ENCODE measurements around the gene EEF1AKMT4.
A peak's percentile ranks its signal among the peaks of the same experiment; 100 is the strongest.

The EEF1AKMT4 gene

DNA sequence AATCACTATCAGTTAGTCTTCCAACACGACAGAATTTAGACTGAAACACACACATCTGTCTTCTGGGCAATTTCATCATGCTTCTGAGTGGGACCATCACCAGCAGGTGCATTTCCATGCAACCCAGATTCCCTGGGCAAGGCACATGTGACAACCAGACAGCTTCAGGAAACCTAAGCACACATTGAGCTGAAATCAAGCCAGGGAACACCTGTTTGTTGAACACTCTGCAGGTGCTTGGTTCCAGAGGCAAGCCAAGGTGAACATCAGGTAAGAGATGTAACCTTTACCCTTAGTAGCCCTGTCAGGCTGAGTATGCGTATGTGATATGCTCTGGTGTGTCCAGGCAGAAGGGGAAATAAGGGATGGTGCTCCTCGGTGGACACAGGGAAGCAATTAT is 46.3 kb downstream of the EEF1AKMT4 start:
- H3F3A ChIP-seq (ENCODE audit: insufficient read depth, low read length): peaks cover 7% of the 10 kb centered on the region
- peaks cover 10% of the 10 kb centered on the region for H3K4me1 ChIP-seq (ENCODE audit: low read length)
- no peak overlapping the region for H3K4me3 ChIP-seq (ENCODE audit: low read length)
- H3K9ac ChIP-seq (ENCODE audit: low read length): no peak overlapping the region
- TF ChIP-seq EZH2phosphoT487 (IDR thresholded peaks at IDR 0.05; ENCODE audit: low read length) (no peak), EZH2 (optimal IDR thresholded peaks at IDR 0.05; ENCODE audit: low read depth, low read length) (no peak)
- TF ChIP-seq, protein P1, sequence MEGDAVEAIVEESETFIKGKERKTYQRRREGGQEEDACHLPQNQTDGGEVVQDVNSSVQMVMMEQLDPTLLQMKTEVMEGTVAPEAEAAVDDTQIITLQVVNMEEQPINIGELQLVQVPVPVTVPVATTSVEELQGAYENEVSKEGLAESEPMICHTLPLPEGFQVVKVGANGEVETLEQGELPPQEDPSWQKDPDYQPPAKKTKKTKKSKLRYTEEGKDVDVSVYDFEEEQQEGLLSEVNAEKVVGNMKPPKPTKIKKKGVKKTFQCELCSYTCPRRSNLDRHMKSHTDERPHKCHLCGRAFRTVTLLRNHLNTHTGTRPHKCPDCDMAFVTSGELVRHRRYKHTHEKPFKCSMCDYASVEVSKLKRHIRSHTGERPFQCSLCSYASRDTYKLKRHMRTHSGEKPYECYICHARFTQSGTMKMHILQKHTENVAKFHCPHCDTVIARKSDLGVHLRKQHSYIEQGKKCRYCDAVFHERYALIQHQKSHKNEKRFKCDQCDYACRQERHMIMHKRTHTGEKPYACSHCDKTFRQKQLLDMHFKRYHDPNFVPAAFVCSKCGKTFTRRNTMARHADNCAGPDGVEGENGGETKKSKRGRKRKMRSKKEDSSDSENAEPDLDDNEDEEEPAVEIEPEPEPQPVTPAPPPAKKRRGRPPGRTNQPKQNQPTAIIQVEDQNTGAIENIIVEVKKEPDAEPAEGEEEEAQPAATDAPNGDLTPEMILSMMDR (IDR thresholded peaks at IDR 0.05; ENCODE audit: low read length): no peak
- no peaks in the 10 kb centered on the region for H3K9me2 ChIP-seq (replicated peaks; ENCODE audit: insufficient read depth, low read length)
- H2AFZ ChIP-seq (ENCODE audit: low read length): no peak overlapping the region
- H3K36me3 ChIP-seq (replicated peaks; ENCODE audit: insufficient read depth, low read length): no peaks in the 10 kb centered on the region; the same call in 1 of the 2 replicates
- no peaks in the 10 kb centered on the region for H3K9me3 ChIP-seq (replicated peaks; ENCODE audit: insufficient read depth, low read length)
- H3K27me3 ChIP-seq (replicated peaks; ENCODE audit: insufficient read depth, low read length): peaks cover 20% of the 10 kb centered on the region; the same call in 1 of the 2 replicates
- no peaks in the 10 kb centered on the region for H4K20me1 ChIP-seq (ENCODE audit: insufficient read depth, low read length)
- DNase-seq: no peak
- H3K4me2 ChIP-seq (ENCODE audit: low read depth, low read length): no peak overlapping the region
- peaks cover 17% of the 10 kb centered on the region for H3K79me2 ChIP-seq (ENCODE audit: low read length)
- H3K27ac ChIP-seq (ENCODE audit: low read length): no peak overlapping the region

DNA sequence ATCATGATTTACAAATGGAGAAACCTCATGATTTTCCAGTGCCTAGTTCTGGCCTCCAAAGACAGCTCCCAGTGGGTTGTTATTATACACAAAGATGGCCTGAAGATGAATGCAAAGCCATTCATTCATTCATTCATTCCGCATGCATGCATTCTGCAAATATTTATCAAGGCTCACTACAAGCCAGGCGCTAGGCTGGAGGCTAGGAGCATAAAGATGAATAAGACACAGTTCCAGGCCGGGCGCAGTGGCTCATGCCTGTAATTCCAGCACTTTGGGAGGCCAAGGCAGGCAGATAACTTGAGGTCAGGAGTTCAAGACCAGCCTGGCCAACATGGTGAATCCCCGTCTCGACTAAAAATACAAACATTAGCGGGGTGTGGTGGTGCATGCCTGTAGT is 47.1 kb downstream of the EEF1AKMT4 start:
- Histone ChIP-seq H3K27ac (ENCODE audit: low read length) (no peak overlapping the region), H3K4me3 (ENCODE audit: low read length) (no peak overlapping the region), H3K27me3 (replicated peaks; ENCODE audit: insufficient read depth, low read length) (peaks cover 20% of the 10 kb centered on the region; the same call in 1 of the 2 replicates), H2AFZ (ENCODE audit: low read length) (no peak overlapping the region), H3K9me2 (replicated peaks; ENCODE audit: insufficient read depth, low read length) (no peaks in the 10 kb centered on the region), H3K4me1 (ENCODE audit: low read length) (peaks cover 10% of the 10 kb centered on the region), H3K79me2 (ENCODE audit: low read length) (peaks cover 26% of the 10 kb centered on the region), H3K9me3 (replicated peaks; ENCODE audit: insufficient read depth, low read length) (no peaks in the 10 kb centered on the region), H3K36me3 (replicated peaks; ENCODE audit: insufficient read depth, low read length) (peaks cover 4% of the 10 kb centered on the region), H3F3A (ENCODE audit: insufficient read depth, low read length) (peaks cover 7% of the 10 kb centered on the region), H4K20me1 (ENCODE audit: insufficient read depth, low read length) (no peaks in the 10 kb centered on the region), H3K4me2 (ENCODE audit: low read depth, low read length) (no peak overlapping the region), H3K9ac (ENCODE audit: low read length) (no peak overlapping the region)
- no peak for TF ChIP-seq EZH2phosphoT487 (IDR thresholded peaks at IDR 0.05; ENCODE audit: low read length)
- DNase-seq: no peak

DNA sequence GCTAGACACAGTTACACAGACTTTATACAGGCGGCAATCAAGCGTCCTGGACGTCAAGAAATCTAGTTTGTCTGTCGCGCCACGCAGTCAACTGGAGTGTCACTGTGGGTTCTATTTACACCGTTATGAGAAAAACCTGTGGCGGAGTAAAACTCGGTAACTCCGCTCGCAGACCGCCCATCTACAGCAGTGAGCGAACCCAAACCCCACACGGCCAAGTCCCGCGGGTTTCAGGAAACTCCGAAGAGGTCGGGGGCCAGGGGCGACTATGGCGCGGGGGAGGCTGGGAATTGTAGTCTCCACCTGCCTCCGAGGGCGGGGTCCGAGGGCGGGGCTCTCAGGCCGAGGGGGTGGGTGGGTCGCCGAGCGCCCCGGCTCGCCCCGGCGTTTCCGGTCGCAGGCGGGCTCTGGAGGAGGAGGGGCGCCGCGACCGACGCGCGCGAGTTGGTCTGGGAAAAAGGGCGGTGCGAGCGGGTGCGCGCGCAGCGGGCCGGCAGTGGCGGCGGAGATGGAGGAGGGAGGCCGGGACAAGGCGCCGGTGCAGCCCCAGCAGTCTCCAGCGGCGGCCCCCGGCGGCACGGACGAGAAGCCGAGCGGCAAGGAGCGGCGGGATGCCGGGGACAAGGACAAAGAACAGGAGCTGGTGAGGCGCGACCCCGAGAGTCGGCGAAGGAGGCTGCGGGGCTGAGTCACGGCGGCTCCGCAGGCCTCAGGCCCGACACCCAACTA is 49.5 kb downstream of the EEF1AKMT4 start, which contains the start of gene PSMD2:
PSMD2 (plus strand) TSS at position 483 of the 729 bp plus-strand sequence; CDS start at position 509, 26 bp downstream.
- Histone ChIP-seq H3K27ac (ENCODE audit: low read length) (peak within 1 kb of the TSS; percentile 21; the same call in 1 of the 2 replicates), H3K79me2 (ENCODE audit: low read length) (peaks cover 48% of the 10 kb centered on the region), H3K9me2 (replicated peaks; ENCODE audit: insufficient read depth, low read length) (no peaks in the 10 kb centered on the region), H3F3A (ENCODE audit: insufficient read depth, low read length) (peaks cover 7% of the 10 kb centered on the region), H3K4me2 (ENCODE audit: low read depth, low read length) (peak within 1 kb of the TSS; percentile 96), H3K9ac (ENCODE audit: low read length) (peak within 1 kb of the TSS; percentile 74), H3K9me3 (replicated peaks; ENCODE audit: insufficient read depth, low read length) (no peaks in the 10 kb centered on the region), H3K4me1 (ENCODE audit: low read length) (peaks cover 10% of the 10 kb centered on the region), H2AFZ (ENCODE audit: low read length) (peak within 1 kb of the TSS; percentile 80), H3K4me3 (ENCODE audit: low read length) (peak within 1 kb of the TSS; percentile 92), H4K20me1 (ENCODE audit: insufficient read depth, low read length) (no peaks in the 10 kb centered on the region), H3K36me3 (replicated peaks; ENCODE audit: insufficient read depth, low read length) (peaks cover 27% of the 10 kb centered on the region), H3K27me3 (replicated peaks; ENCODE audit: insufficient read depth, low read length) (peaks cover 7% of the 10 kb centered on the region; the same call in 1 of the 2 replicates)
- peak; percentile 99 for DNase-seq
- TF ChIP-seq, protein P1 (IDR thresholded peaks at IDR 0.05; ENCODE audit: low read length): no peak
- TF ChIP-seq EZH2phosphoT487 (IDR thresholded peaks at IDR 0.05; ENCODE audit: low read length): no peak
- no peak for TF ChIP-seq EZH2 (optimal IDR thresholded peaks at IDR 0.05; ENCODE audit: low read depth, low read length)

Data from MM.1S (cell line).